Esophagus muscularis mucosa (tissue), 3 donors: ENCODE measurements around the gene CSF1.

Source experiments
- CTCF ChIP-seq, 3 experiments: fragments of 200-600 bp in 2 of 3; fragments of 450-650 bp in 1 of 3; sonication (generic) in 2 of 3; IDR thresholded peaks; one replicate each; pipeline ENCODE4 v1.5.1; 2017 to 2019; ENCODE audit warnings: antibody characterized with exemption in 3 of 3, mild to moderate bottlenecking in 2 of 3, moderate library complexity in 1 of 3
- POLR2A ChIP-seq: fragments of 450-650 bp; IDR thresholded peaks from one replicate; pipeline ENCODE4 v1.6.1; 2017; ENCODE audit warnings: antibody characterized with exemption, moderate library complexity, mild to moderate bottlenecking, low read depth
- POLR2AphosphoS5 ChIP-seq, 2 donors: sonication (generic); formaldehyde crosslinking; IDR thresholded peaks; one replicate each; pipeline ENCODE4 v1.6.1; 2017; ENCODE audit warnings: antibody characterized with exemption in 2 of 2

DNA sequence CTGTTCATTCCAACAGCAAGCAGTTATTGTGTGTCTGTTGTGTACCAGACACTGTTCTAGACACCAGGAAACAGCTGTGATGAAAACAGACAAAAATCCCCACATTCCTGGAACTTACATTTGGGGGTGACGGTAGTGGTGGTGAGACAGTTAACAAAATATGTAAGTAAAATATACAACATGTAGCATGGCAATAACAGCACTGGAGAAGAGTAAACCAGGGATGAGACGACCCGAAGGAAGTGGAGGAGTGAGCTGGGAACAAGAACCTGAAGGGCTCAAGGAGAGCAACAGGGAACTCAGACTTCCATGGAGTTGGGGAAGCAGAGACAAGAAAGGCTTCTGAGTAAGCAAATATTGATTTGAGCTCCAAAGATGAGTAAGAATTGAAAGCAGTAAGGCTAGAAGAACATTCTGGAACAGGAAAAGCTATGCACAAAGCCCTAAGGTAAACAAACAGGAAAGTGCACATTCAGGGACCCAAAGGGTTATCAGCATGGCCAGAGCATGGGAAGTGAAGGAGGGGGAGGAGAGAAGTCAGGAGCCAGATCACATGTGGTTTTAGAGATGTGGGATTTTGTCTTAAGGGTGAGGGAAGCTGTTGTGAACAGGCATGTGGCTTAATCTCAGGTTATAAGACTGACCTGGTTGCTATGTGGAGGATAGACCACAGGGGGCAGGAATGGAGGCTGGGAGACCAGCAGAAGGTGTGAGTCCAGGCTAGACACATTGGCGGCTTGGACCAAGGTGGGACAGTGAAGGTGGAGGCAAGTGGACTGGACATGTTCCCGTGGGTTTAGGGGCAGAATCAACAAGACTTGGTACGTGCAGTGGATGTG lies 7.3 kb downstream of the CSF1 start:
- TF ChIP-seq CTCF (IDR thresholded peaks at IDR 0.05) (no peak), POLR2A (no peak), POLR2AphosphoS5 (IDR thresholded peaks at IDR 0.05) (no peak)
